K562 (cell line): ENCODE results near the gene CISTR. TPM values are rescaled to one million over a fixed set of nuclear protein-coding genes. Genes with fewer than 3 reads are reported as not detected.

Experiments
- MITF ChIP-seq: IDR thresholded peaks from 2 replicates; pipeline ENCODE4 v1.6.1; 2014; ENCODE audit warnings: antibody characterized with exemption
- PTTG1 ChIP-seq: fragments of 450-650 bp; IDR thresholded peaks from 2 replicates; pipeline ENCODE4 v1.6.1; 2016; ENCODE audit warnings: low read depth, mild to moderate bottlenecking, missing genetic modification characterization, missing compliant biosample characterization
- THRA ChIP-seq: fragments of 450-650 bp; IDR thresholded peaks from 2 replicates; pipeline ENCODE4 v1.6.1; 2017; ENCODE audit warnings: mild to moderate bottlenecking, moderate library complexity
- ZNF592 ChIP-seq: fragments of 450-650 bp; IDR thresholded peaks from 2 replicates; pipeline ENCODE4 v1.6.1; 2017; ENCODE audit warnings: antibody characterized with exemption, mild to moderate bottlenecking
- ZNF76 ChIP-seq: fragments of 250-450 bp; sonication (Bioruptor Pico); IDR thresholded peaks from 2 replicates; pipeline ENCODE4 v1.4.0; 2020; ENCODE audit warnings: mild to moderate bottlenecking, moderate library complexity, borderline replicate concordance
- polyA plus RNA-seq, 8 experiments: library from polyadenylated mRNA; depleted of rRNA in 4 of 8; stranded (reverse) in 5 of 8; unstranded in 3 of 8; fragments of >200 nt; fragmentation: Nextera tagmentation in 2 of 8; fragmentation: Illumina TruSeq in 1 of 8; extraction: Ambion mirVana in 2 of 8; extraction: Trizol in 1 of 8; gene quantifications; 2 replicates each; pipeline versions ENCODE4 v1.2.1 to v1.2.3, GENCODE V29; 2011 to 2014; ENCODE audit warnings: inconsistent platforms in 1 of 8, missing spikeins in 1 of 8
- total RNA-seq, 7 experiments: library from RNA; depleted of rRNA in 6 of 7; stranded (reverse); fragments of >200 nt in 6 of 7; fragmentation: Illumina TruSeq in 2 of 7; extraction: Trizol in 2 of 7; gene quantifications; 2 replicates each; pipeline versions ENCODE4 v1.2.1 to v1.2.3, GENCODE V29; 2011 to 2021; ENCODE audit warnings: low replicate concordance in 1 of 7

Gene CISTR
- total and polyA plus RNA-seq, 9 of the 15 experiments (the other 6 are each of a cell fraction or from before 2014, with no cell fraction given): not detected

GRCh38 chr12:53727310-53728041 lies 24.3 kb downstream of the CISTR start, which contains the start of gene CALCOCO1 (continued):
- TF ChIP-seq ZNF592 (peak; percentile 98), PTTG1 (0 out of 2 replicates have a peak, but pooled peaks have one; percentile 8), MITF (no peak), THRA (no peak), ZNF76 (CRISPR knock-in tag) (no peak)
- TF ChIP-seq, all 486 proteins: peak for 141
